Lung (tissue), 12 donors: Measurements from ENCODE around the gene GTF2IRD1. TPM values are rescaled to one million over a fixed set of nuclear protein-coding genes. Genes with fewer than 3 reads are reported as not detected.

Experiments
- ATAC-seq: fragments of 200-7000 bp; cut with Tn5 transposase; one replicate; pipeline ENCODE4 v1.9.1; 2020; ENCODE audit warnings: moderate number of reproducible peaks; ENCODE audit not compliant: insufficient read depth, low FRiP score
- DNase-seq, 3 donors: peaks; one replicate each; pipeline ENCODE4 v3.0.0-alpha.2; 2013 to 2017
- H3K27ac ChIP-seq, 2 donors: one replicate each; pipeline ENCODE4 v1.5.1; 2013; ENCODE audit warnings: mild to moderate bottlenecking in 2 of 2, moderate library complexity in 2 of 2, control low read depth in 1 of 2, inconsistent platforms in 1 of 2, low read depth in 1 of 2, low read length in 1 of 2
- H3K27me3 ChIP-seq, 3 donors: one replicate each; pipeline ENCODE4 v1.5.1; 2013; ENCODE audit warnings: low read length in 2 of 3; ENCODE audit not compliant: control insufficient read depth in 3 of 3, insufficient read depth in 3 of 3
- H3K36me3 ChIP-seq, 4 donors: one replicate each; pipeline ENCODE4 v1.5.1; 2013; ENCODE audit warnings: low read length in 4 of 4, mild to moderate bottlenecking in 1 of 4, moderate library complexity in 1 of 4; ENCODE audit not compliant: control insufficient read depth in 4 of 4, insufficient read depth in 4 of 4
- H3K4me1 ChIP-seq, 5 donors: one replicate each; pipeline ENCODE4 v1.5.1; 2013; ENCODE audit warnings: low read length in 5 of 5, mild to moderate bottlenecking in 2 of 5, moderate library complexity in 1 of 5; ENCODE audit not compliant: control insufficient read depth in 5 of 5, insufficient read depth in 5 of 5
- H3K4me3 ChIP-seq: one replicate; pipeline ENCODE4 v1.5.1; 2013; ENCODE audit warnings: mild to moderate bottlenecking, control low read depth, moderate library complexity
- H3K9ac ChIP-seq, 2 donors: one replicate each; pipeline ENCODE4 v1.5.1; 2013; ENCODE audit warnings: low read length in 2 of 2, control low read depth in 1 of 2; ENCODE audit not compliant: insufficient read depth in 1 of 2
- H3K9me3 ChIP-seq, 4 donors: one replicate each; pipeline ENCODE4 v1.5.1; 2013; ENCODE audit warnings: low read length in 3 of 4, mild to moderate bottlenecking in 1 of 4, moderate library complexity in 1 of 4; ENCODE audit not compliant: control insufficient read depth in 4 of 4, insufficient read depth in 3 of 4
- CTCF ChIP-seq: IDR thresholded peaks from 2 replicates; pipeline ENCODE4 v1.5.1; 2012; ENCODE audit warnings: mild to moderate bottlenecking; ENCODE audit errors: control extremely low read depth, extremely low read depth
- WGBS, 2 donors: extraction: QIAGEN DNeasy Blood & Tissue Kit; methylation state at CpG; one replicate each; pipeline ENCODE4 v1.1.7; 2013; 5-methylcytosine and 5-hydroxymethylcytosine counted together
- polyA plus RNA-seq, 2 donors: library from polyadenylated mRNA; stranded (reverse); fragments of 200-250 nt; gene quantifications; one replicate each; pipeline ENCODE4 v1.2.1, GENCODE V29; 2013
- total RNA-seq, 2 donors: library from RNA; depleted of rRNA in 1 of 2; stranded (reverse); fragments of >200 nt in 1 of 2; gene quantifications; one replicate each; pipeline ENCODE4 v1.2.1, GENCODE V29; 2014 to 2021
- donor health status: control.
- donor health status: control.
- donor health status: Bipolar disorder and iron deficiency.
- donor health status: healthy.
- donor health status: DM: yes; HTN: yes; CAD: no.

Gene GTF2IRD1
- total and polyA plus RNA-seq, 4 donors, result 9.3 to 24.1 (median 17.2) TPM

GRCh38 chr7:74443543-74444247, 10.0 kb upstream of the GTF2IRD1 start:
- peak overlapping the region; percentile 28 to 37 for H3K9ac ChIP-seq
- H3K27ac ChIP-seq, result no peak overlapping the region
- H3K4me1 ChIP-seq, result peaks cover 0 to 4% (median 0%) of the 10 kb centered on the region in 5 donors
- DNase-seq (peak in 2 of 3 donors; percentile 28 to 59), ATAC-seq (no peak)
- no peaks in the 10 kb centered on the region for H3K9me3 ChIP-seq
- H3K27me3 ChIP-seq, result no peaks in the 10 kb centered on the region
- 74 to 85% methylated on average over 21 of the region's 21 CpGs for WGBS, 2 donors
- TF ChIP-seq CTCF, result no peak
- no peaks in the 10 kb centered on the region for H3K36me3 ChIP-seq
- H3K4me3 ChIP-seq, result no peak overlapping the region

- H3K9ac ChIP-seq, result no peak overlapping the region
- H3K36me3 ChIP-seq, result no peaks in the 10 kb centered on the region
- H3K4me3 ChIP-seq, result no peak overlapping the region
- H3K27ac ChIP-seq, result no peak overlapping the region
- TF ChIP-seq CTCF, result no peak
- ATAC-seq (no peak), DNase-seq (no peak)
- H3K9me3 ChIP-seq, result no peaks in the 10 kb centered on the region
- H3K27me3 ChIP-seq, result no peaks in the 10 kb centered on the region
- peaks cover 0 to 6% (median 0%) of the 10 kb centered on the region in 5 donors for H3K4me1 ChIP-seq
- WGBS, 2 donors, result 78 to 90% methylated on average over 4 of the region's 4 CpGs
These were observed 4.6 kb upstream of the GTF2IRD1 start for GRCh38 chr7:74449144-74449543.

- Histone ChIP-seq H3K9me3 (no peaks in the 10 kb centered on the region), H3K27me3 (no peaks in the 10 kb centered on the region)
- ATAC-seq, result no peak
These were observed 3.8 kb upstream of the GTF2IRD1 start for GRCh38 chr7:74449809-74450397.

More at GRCh38 chr7:74449809-74450397, 3.8 kb upstream of the GTF2IRD1 start:
- TF ChIP-seq CTCF, result peak; percentile 56
- peaks cover 0 to 11% (median 4%) of the 10 kb centered on the region in 5 donors for H3K4me1 ChIP-seq
- H3K36me3 ChIP-seq, result no peaks in the 10 kb centered on the region
- no peak overlapping the region for H3K9ac ChIP-seq
- 60 to 69% methylated on average over 15 of the region's 15 CpGs for WGBS, 2 donors
- no peak overlapping the region for H3K27ac ChIP-seq
- H3K4me3 ChIP-seq, result no peak overlapping the region
- DNase-seq, result peak; percentile 46 to 60 (median 56)
